Glomerular visceral epithelial cell (primary cell): ENCODE data around the gene OVCA2.
A peak's percentile ranks its signal among the peaks of the same experiment; 100 is the strongest.
"Not testable (repeated sequence)": the region's sequence is repeated elsewhere in the genome, so short reads cannot be mapped to it uniquely, and the experiment has no call there.

ENCODE experiments used
- DNase-seq: peaks from one replicate; pipeline ENCODE4 v3.0.0-alpha.2; 2016; ENCODE audit errors: extremely low spot score

Gene OVCA2

GRCh38 chr17:2041561-2042389 is at the start of gene OVCA2:
Gene OVCA2, plus strand, starts transcription at chr17:2042022. Its CDS starts 26 bp downstream, at chr17:2042048.
- DNase-seq = peak; percentile 96

- no peak for DNase-seq
These were observed 49.3 kb upstream of the OVCA2 start for GRCh38 chr17:1992541-1992940.

GRCh38 chr17:1994707-1995106 is 47.1 kb upstream of the OVCA2 start:
- no peak for DNase-seq

GRCh38 chr17:1995321-1995892 is 46.4 kb upstream of the OVCA2 start:
- DNase-seq = no peak

GRCh38 chr17:1995907-1996799 is 45.7 kb upstream of the OVCA2 start:
- DNase-seq = no peak

GRCh38 chr17:1996800-1997288 is 45.0 kb upstream of the OVCA2 start:
- DNase-seq = no peak

GRCh38 chr17:1997289-1997926 is 44.4 kb upstream of the OVCA2 start:
- DNase-seq = peak; percentile 68

GRCh38 chr17:1997927-1998742 is 43.7 kb upstream of the OVCA2 start:
- DNase-seq = no peak

- no peak for DNase-seq
These were observed 42.1 kb upstream of the OVCA2 start for GRCh38 chr17:1999557-2000251.

GRCh38 chr17:2002767-2003329 is 39.0 kb upstream of the OVCA2 start:
- no peak for DNase-seq

- no peak for DNase-seq
These were observed 38.3 kb upstream of the OVCA2 start for GRCh38 chr17:2003525-2003924.

GRCh38 chr17:2004435-2004952 is 37.3 kb upstream of the OVCA2 start:
- DNase-seq = no peak

GRCh38 chr17:2008332-2009126 is 33.3 kb upstream of the OVCA2 start:
- DNase-seq = no peak

- no peak for DNase-seq
These were observed 32.1 kb upstream of the OVCA2 start for GRCh38 chr17:2009737-2010136.

- DNase-seq = no peak
These were observed 30.1 kb upstream of the OVCA2 start for GRCh38 chr17:2011411-2012371.

- no peak for DNase-seq
These were observed 29.3 kb upstream of the OVCA2 start for GRCh38 chr17:2012499-2012898.

GRCh38 chr17:2013220-2013993 is 28.4 kb upstream of the OVCA2 start:
- DNase-seq = not testable (repeated sequence)
